Activated CD8-positive, alpha-beta memory T cell treated with anti-CD3 and anti-CD28 coated beads, Interleukin-2, amount 50 U/mL, for 4 hours (primary cell): ENCODE results near the gene ABCD1.

ENCODE experiments used
- DNase-seq: peaks from one replicate; pipeline ENCODE4 v3.0.0-alpha.2; 2020

The ABCD1 gene

DNA sequence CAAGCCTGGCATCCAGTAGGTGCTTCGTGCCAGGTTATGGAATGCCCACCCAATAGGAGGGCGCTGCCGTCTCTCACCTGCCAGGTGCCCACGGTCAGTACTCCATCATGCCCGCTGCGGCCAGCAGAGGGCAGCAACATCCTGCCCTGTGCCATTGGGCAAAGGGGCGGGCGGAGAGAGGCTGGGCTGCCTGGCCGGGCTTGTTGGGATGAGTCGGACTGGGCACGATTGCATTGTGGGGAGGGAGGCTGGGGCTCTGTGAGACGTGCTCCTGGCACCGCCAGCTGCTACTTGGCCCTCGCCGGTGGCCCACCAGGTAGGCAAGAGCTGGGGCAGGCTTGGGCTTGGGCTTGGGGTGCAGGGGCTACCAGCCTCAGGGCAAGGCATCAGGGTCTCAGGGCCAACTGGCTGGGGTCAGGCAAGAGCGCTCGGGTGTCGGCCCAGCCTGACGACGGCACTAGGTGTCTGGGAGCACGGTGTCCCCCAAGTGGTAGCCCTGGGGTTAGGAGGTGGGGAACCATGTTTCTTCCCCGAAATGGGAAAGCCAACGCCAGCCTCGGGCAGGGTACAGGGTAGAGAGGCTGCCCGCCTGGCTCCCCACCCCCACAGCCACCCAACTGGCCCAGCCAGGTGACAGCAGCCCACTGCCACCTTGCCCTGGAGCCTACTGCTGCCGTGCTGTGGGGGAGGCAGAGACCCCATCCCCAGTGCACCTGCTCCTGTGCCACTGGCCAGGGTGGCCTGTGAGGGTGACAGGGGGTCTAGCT, 39.5 kb downstream of the ABCD1 start, which contains the start of gene PLXNB3:
Gene PLXNB3 (plus strand): TSS at position 261 of the 767 bp plus-strand sequence. CDS start 1,287 bp downstream, outside the sequence.
- peak; percentile 82 for DNase-seq

DNA sequence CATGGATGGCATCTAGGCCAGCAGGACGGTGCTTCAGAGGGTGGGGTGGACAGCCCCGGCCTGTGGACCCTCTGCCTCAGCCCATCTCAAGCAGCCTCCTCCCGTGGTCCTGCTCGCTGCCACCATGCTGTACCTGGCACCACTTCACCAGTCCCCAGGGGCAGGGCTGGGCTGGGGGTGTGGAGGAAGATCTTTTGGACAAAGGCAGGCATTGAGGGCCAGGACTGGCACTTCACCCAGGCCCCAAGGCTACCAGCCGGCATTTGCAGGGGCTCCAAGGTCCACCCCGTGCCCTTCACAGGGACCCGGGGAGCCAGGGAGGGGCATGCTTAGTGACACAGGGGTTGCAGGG, 40.1 kb downstream of the ABCD1 start:
- peak; percentile 16 for DNase-seq

DNA sequence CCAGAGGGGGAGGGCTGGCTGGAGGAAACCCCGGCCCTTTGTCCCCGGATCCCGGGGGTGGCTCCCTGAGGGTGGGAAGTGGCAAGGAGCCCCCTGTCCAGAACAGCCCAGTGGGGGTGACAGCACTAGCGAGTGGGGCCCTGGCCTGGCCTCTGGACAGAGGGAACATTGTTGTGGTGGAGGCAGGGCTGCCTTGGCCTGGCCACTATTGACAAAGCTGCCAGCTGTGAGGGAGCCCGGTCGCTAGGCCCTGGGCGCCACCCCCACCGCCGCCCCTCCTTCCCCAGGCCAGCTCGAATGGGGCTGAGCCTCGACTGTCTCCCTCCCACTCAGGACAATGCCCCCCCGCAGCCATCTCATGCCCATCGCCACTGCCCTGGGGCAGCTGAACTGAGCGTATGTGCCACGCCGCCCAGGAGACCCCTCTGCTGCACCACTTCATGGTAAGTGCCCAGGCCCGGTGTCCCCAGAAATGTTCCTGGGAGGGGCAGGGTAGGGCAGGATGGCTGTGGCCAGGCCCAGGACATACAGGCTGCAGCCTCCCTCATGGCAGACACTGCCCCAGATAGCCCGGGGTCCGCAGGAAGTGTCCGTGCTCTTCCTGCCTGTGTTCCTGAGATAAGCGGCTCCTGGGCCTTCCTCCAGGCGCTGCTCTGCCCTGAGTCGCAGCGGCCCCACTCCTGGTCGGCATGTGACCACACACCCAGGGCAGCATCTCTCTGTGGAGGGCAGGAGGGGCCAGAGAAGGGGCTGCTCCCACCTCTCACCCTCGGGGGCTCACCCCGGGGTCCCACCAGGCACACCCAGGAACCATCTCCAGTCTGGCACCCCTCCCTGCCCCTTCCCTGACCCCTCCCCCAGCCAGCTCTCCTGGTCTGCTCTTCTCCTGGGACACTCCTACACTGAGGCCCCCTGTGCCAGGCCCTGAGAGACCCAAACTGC, 40.8 kb downstream of the ABCD1 start:
- DNase-seq = no peak

DNA sequence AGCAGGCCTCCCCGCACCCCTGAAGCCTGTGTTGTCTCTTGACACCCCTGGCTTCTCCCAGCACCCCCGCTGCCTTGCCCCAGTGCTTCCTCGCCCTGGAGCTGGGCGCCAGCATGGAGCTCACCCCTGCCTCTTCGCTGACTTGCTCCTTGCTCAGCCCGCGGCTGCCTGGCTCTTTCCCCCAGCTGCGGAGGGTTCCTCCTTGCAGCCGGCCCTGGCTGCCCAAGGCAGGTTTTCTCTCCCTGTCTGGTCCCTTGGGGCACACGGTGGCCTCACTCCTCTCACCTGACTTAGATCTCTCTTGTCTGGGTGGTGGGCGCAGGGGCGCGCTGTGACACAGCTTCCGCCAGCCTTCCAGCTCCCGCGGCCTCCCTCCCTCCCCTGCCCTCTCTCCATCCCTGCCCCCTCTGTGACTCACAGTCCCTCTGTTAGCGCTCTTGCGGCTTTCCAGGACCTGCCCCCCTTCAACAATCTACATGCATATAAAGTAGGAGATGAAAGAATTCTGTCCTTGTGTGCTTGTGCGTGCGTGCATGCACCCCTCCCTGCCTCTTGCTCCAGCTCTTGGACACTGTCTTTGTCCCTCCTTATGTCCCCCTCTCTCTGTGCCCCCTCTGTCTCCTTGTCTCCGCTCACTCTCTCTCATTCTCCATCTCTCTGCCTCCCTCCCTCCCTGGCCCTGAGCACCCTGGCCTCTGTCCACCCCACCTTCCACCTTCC, 41.6 kb downstream of the ABCD1 start:
- peak; percentile 53 for DNase-seq

DNA sequence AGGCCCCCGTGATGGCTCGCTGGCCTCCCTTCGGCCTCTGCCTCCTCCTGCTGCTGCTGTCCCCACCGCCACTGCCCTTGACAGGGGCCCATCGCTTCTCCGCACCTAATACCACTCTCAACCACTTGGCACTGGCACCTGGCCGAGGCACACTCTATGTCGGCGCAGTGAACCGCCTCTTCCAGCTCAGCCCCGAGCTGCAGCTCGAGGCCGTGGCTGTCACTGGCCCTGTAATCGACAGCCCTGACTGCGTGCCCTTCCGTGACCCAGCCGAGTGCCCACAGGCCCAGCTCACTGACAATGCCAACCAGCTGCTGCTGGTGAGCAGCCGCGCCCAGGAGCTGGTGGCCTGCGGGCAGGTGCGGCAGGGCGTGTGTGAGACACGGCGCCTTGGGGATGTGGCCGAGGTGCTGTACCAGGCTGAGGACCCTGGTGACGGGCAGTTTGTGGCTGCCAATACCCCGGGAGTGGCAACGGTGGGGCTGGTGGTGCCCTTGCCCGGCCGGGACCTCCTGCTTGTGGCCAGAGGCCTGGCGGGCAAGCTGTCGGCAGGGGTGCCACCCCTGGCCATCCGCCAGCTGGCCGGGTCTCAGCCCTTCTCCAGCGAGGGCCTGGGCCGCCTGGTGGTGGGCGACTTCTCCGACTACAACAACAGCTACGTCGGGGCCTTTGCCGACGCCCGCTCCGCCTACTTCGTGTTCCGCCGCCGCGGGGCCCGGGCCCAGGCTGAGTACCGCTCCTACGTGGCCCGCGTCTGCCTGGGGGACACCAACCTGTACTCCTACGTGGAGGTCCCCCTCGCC, 42.4 kb downstream of the ABCD1 start:
- peak; percentile 15 for DNase-seq

DNA sequence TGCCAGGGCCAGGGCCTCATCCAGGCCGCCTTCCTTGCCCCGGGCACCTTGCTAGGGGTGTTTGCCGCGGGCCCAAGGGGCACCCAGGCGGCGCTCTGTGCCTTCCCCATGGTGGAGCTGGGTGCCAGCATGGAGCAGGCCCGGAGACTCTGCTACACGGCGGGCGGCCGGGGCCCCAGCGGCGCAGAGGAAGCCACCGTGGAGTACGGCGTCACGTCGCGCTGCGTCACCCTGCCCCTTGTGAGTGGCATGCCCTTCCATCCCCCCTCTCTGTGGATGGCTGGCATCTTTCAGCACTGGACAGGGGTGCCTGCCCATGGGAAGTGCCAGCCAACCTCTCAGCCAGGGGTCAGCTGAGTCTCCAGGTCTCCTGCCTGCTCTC, 43.0 kb downstream of the ABCD1 start:
- DNase-seq = no peak

DNA sequence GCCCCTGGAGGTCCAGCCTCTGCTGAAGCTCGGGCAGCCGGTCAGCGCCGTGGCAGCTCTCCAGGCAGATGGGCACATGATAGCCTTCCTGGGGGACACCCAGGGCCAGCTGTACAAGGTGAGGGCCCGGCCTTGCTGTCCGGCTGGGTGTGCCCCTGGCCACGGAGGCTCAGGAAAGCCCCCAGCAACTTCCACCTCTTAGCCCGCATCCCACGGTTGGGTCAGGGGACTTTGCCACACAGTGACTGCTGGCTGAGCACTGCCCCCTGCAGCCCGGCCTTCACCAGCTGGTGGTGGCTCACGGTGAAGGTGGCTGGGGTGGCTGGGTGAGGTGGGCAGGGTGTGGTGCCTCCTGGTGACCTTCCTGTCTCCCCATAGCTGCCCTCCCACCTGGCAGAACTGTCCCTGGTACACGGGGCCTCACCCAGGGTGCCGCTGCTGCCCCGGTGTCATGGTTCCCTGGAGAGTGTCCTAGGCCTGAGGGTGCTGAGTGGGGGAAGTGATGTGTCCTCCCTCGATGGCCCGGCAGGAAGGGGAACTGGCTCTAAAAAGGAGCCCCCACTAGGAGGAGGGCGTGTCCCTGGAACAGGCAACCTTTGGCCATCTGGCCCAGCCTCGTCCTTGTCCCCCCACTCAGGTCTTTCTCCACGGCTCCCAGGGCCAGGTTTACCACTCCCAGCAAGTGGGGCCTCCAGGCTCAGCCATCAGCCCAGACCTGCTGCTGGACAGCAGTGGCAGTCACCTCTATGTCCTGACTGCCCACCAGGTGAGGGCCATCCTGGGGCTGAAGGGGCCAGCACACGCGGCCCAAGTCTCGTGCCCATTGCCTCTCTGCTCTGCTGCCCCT, 43.9 kb downstream of the ABCD1 start:
- peak; percentile 14 for DNase-seq

DNA sequence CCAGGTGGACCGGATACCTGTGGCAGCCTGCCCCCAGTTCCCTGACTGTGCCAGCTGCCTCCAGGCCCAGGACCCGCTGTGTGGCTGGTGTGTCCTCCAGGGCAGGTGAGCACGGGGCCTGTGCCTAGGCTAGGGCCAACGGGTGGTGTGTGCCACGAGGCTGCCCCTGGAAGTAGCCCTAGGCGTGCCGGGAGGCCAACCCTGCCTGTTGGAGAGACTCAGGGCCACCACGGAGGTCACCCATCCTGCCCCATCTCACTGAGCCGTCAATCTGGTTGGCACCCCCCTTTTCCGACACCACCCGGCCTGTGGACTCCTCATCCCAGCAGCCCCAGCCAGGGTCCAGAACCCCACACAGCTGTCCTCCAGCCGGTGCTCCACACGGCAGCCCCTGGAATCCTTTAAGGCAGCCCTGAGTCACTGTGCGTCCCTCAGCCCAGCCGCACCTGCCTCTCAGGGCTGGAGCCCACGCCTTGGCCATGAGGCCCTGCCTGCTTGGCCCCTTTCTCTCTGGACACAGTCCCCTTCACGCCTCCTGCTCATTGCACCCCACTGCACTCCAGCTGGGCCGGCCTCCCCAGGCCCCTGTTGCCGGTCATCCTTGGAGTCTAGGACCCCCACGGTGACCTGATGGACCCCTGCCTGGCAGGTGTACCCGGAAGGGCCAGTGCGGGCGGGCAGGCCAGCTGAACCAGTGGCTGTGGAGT, 44.7 kb downstream of the ABCD1 start:
- DNase-seq = peak; percentile 7

DNA sequence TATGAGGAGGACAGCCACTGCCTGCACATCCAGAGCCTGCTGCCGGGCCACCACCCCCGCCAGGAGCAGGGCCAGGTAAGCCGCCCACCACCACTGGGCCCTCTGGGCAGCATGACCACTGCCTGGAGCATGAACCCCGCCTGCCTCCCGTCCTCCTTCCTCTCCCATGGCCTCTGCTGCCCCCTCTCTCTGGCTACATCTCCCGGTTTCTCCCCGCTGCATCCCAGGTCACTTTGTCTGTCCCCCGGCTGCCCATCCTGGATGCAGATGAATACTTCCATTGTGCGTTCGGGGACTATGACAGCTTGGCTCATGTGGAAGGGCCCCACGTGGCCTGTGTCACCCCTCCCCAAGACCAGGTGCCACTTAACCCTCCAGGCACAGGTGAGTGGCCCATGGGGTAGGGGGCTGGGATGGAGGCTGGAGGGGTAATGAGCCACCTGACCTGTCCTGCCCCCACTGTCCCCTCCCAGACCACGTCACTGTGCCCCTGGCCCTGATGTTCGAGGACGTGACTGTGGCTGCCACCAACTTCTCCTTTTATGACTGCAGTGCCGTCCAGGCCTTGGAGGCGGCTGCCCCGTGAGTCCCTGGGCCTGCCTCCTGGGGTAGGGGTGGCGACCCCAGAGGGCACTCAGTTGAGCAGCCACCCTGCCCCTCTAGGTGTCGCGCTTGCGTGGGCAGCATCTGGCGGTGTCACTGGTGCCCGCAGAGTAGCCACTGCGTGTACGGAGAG, 45.4 kb downstream of the ABCD1 start:
- DNase-seq = peak; percentile 13

DNA sequence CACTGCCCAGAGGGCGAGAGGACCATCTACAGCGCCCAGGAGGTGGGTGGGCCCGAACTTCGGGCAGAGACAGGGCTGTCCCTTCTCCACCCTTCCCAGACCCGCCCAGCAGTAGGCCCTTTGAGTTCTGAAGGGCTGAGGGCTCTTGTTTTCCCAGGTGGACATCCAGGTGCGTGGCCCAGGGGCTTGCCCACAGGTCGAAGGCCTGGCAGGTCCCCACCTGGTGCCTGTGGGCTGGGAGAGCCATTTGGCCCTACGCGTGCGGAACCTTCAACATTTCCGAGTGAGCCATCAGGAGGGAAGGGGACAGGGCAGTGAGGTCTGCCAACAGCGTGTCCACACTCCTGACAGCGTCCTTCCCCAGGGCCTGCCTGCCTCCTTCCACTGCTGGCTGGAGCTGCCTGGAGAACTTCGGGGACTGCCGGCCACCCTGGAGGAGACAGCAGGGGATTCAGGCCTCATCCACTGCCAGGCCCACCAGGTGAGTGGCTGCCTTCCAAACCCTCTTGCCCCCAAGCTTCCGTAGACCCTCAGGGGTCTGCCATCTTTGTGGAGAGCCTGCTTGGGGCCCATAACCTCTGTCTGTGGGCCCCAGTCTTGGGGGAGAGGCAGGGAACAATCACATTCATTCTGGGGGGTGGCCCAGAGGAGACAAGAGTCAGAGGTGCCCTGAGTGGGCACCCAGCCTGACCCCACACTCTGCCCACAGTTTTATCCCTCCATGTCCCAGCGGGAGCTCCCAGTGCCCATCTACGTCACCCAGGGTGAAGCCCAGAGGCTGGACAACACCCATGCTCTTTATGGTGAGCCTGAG, 46.2 kb downstream of the ABCD1 start:
- DNase-seq = peak; percentile 12

DNA sequence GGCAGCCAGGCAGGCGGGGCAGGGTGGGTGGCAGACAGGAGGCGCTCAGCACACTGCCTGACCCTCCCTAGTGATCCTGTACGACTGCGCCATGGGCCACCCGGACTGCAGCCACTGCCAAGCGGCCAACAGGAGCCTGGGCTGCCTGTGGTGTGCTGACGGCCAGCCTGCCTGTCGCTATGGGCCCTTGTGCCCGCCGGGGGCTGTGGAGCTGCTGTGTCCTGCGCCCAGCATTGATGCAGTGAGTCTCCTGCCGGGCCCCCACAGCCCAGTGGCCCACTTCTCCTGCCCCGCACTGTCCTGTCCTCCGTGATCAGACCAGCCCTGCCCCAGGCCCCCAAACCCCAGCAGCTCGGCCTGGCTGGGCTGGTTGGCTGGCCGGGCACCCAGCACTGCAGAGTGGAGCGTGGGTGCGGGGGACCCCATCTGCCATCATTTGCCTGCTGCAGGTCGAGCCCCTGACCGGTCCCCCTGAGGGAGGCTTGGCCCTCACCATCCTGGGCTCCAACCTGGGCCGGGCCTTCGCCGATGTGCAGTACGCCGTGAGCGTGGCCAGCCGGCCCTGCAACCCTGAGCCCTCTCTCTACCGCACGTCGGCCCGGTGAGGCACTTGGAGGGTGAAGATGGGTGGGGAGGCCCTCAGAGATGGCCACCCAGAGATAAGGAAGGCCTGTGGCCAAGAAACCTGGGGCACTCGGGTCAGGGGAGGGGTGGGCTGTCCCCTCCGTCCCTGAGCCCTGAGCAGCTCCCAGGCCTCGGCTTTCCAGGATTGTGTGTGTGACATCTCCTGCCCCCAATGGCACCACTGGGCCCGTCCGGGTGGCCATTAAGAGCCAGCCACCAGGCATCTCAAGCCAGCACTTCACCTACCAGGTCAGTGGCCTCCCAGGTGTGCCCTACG, 47.0 kb downstream of the ABCD1 start:
- peak; percentile 8 for DNase-seq

DNA sequence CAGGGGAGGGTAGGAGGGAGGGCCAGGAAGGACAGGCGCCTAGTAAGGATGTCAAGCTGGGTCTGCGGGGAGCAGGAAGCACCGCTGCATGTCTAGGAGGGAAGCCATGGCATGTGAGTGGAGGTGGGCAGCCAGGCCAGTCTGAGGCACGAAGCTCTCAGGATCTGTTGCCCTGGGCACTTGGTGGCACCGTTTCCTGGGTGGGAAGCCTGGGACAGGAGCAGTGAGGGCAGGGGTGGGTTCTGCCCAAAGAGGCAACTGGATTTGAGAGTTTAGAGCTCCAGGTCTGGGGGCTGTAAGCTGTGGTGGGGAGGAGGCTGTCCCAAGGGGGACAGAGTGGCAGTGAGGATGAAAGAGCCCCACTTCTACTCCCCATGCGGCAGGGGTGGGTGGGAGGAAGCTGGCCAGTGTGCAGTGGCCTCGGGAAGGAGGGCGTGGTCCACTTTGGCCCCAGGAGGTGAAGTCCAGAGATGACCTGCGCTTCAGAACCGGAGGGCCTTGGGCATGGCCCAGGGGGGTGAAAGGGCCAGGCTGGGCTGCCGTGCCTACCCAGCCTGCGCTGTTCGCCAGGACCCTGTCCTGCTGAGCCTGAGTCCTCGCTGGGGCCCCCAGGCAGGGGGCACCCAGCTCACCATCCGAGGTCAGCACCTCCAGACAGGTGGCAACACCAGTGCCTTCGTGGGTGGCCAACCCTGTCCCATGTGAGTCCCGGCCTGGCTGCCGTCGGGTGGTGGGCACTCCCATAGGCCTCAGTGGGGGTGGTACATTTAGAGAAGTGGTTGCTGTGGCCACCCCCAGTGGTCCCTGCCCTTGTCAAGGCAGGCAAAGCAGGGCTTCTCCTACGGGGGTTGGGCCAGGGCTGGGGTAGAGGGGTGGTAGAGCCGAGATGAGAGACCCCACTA, 47.9 kb downstream of the ABCD1 start:
- peak; percentile 11 for DNase-seq

DNA sequence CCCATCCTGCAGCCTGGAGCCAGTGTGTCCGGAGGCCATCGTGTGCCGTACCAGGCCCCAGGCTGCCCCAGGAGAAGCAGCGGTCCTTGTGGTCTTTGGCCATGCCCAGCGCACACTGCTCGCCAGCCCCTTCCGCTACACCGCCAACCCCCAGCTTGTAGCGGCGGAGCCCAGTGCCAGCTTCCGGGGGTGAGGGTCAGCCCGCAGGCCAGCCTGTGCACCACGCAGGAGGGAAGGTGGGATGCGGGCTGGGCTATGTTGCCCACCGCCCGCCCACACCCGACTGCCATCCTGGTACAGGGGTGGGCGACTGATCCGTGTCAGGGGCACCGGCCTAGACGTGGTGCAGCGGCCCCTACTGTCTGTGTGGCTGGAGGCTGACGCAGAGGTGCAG, 48.6 kb downstream of the ABCD1 start:
- peak; percentile 14 for DNase-seq

DNA sequence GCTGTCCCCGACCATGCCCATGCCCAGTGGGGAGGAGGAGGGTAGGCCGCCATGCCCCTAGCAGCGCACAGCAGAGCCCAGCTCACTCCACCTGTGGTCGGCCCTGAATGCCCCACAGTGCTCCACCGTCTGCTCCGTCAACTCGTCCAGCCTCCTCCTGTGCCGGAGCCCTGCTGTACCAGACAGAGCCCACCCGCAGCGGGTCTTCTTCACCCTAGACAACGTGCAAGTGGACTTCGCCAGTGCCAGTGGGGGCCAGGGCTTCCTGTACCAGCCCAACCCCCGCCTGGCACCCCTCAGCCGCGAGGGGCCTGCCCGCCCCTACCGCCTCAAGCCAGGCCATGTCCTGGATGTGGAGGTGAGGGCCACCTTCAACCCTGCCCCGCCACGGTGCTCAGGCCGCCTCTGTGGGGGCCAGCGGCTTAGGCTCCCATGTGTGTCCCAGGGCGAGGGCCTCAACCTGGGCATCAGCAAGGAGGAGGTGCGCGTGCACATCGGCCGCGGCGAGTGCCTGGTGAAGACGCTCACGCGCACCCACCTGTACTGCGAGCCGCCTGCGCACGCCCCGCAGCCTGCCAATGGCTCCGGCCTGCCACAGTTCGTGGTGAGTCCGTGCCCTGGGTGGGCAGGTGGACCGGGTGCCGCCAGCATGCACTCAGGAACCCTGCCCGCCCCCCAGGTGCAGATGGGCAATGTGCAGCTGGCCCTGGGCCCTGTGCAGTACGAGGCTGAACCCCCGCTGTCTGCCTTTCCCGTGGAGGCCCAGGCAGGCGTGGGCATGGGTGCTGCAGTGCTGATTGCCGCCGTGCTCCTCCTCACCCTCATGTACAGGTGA, 49.3 kb downstream of the ABCD1 start:
- peak; percentile 11 for DNase-seq

DNA sequence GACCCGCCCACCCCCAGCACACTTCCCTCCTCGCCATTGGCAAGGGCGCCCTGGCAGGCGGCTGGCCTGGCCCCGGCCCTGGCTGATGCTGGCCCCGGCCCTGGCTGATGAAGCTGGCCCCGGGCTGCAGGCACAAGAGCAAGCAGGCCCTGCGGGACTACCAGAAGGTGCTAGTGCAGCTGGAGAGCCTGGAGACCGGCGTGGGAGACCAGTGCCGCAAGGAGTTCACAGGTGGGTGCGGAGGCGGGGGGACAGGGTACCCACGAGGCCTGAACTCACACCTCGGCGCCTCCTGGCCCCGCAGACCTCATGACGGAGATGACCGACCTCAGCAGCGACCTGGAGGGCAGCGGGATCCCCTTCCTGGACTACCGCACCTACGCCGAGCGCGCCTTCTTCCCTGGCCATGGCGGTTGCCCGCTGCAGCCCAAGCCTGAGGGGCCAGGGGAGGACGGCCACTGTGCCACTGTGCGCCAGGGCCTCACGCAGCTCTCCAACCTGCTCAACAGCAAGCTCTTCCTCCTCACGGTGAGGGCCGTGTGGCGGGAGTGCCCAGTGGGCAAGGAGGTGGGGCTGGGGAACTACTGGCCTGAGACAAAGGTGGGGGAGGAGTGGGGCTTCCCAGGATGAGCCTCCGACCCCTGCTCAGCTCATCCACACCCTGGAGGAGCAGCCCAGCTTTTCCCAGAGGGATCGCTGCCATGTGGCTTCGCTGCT, 50.1 kb downstream of the ABCD1 start:
- DNase-seq = peak; percentile 13
